H1 (cell line): ENCODE results near the gene OTUD3. TPM values are rescaled to one million over a fixed set of nuclear protein-coding genes. Genes with fewer than 3 reads are reported as not detected.
A peak's percentile ranks its signal among the peaks of the same experiment; 100 is the strongest.

Experiments
- CTCF ChIA-PET: fragments of 300-600 bp; sonication (Branson Sonifier 250); formaldehyde crosslinking; loops from one replicate; lab custom pipeline; 2021; ENCODE audit not compliant: partially characterized antibody; lab: Charles Lee
- POLR2A ChIA-PET: fragments of 300-600 bp; sonication (Branson Sonifier 250); formaldehyde crosslinking; loops from one replicate; lab custom pipeline; 2021; ENCODE audit warnings: inconsistent platforms; ENCODE audit not compliant: partially characterized antibody; lab: Charles Lee
- DNase-seq, 2 experiments: peaks; one replicate each; pipeline versions ENCODE4 v3.0.0 to v3.0.0-alpha.2; 2010 to 2022; ENCODE audit warnings: low spot score in 2 of 2, low read depth in 1 of 2, mixed read lengths in 1 of 2
- FAIRE-seq: peaks from 2 replicates; lab custom pipeline; 2011; peaks lifted over from hg19 to GRCh38; lab: Jason Lieb, UNC
- H2AFZ ChIP-seq: 2 replicates; pipeline ENCODE4 v1.8.1; 2012; ENCODE audit warnings: low read length, inconsistent platforms
- H2AK5ac ChIP-seq: 2 replicates; pipeline ENCODE4 v1.6.1; 2013; ENCODE audit warnings: low read depth, low read length
- H2BK120ac ChIP-seq: replicated peaks from 2 replicates; pipeline ENCODE3; 2013; ENCODE audit warnings: low read depth, low read length, inconsistent platforms
- H2BK12ac ChIP-seq: 2 replicates; pipeline ENCODE4 v1.6.1; 2013; ENCODE audit warnings: low read depth, low read length
- H2BK15ac ChIP-seq: 2 replicates; pipeline ENCODE4 v1.6.1; 2013; ENCODE audit warnings: low read length
- H2BK20ac ChIP-seq: 2 replicates; pipeline ENCODE4 v1.6.1; 2013; ENCODE audit warnings: low read length
- H2BK5ac ChIP-seq: 2 replicates; pipeline ENCODE4 v1.6.1; 2013; ENCODE audit warnings: low read depth, low read length
- H3K14ac ChIP-seq: 2 replicates; pipeline ENCODE4 v1.6.1; 2013; ENCODE audit warnings: inconsistent platforms; ENCODE audit not compliant: insufficient read length
- H3K18ac ChIP-seq: 2 replicates; pipeline ENCODE4 v1.6.1; 2013; ENCODE audit warnings: low read length; ENCODE audit errors: extremely low read depth
- H3K23ac ChIP-seq: 2 replicates; pipeline ENCODE4 v1.6.1; 2013; ENCODE audit warnings: inconsistent platforms; ENCODE audit not compliant: insufficient read length
- H3K23me2 ChIP-seq: 2 replicates; pipeline ENCODE4 v1.6.1; 2013; ENCODE audit warnings: low read depth, low read length
- H3K27ac ChIP-seq: 2 replicates; pipeline ENCODE4 v1.6.1; 2011; ENCODE audit warnings: low read depth, low read length, inconsistent platforms
- H3K27me3 ChIP-seq, 4 experiments: replicated peaks in 1 of 4; 1 replicate in 1 of 4; 2 replicates in 3 of 4; pipeline versions ENCODE4 v1.6.1 to v1.8.1; 2011 to 2013; ENCODE audit warnings: low read length in 3 of 4, mild to moderate bottlenecking in 3 of 4, inconsistent platforms in 2 of 4, mixed read lengths in 2 of 4, moderate library complexity in 1 of 4; ENCODE audit not compliant: control insufficient read depth in 3 of 4, insufficient read depth in 3 of 4; ENCODE audit errors: extremely low read depth in 1 of 4
- H3K36me3 ChIP-seq, 4 experiments: 2 replicates each; pipeline versions ENCODE4 v1.6.1 to v1.8.1; 2011 to 2013; ENCODE audit warnings: mild to moderate bottlenecking in 4 of 4, low read length in 3 of 4, moderate library complexity in 2 of 4, control low read depth in 1 of 4, inconsistent platforms in 1 of 4; ENCODE audit not compliant: insufficient read depth in 4 of 4, control insufficient read depth in 2 of 4
- H3K4ac ChIP-seq: replicated peaks from 2 replicates; pipeline ENCODE3; 2013; ENCODE audit warnings: low read length, low read depth, mixed read lengths, inconsistent platforms; ENCODE audit not compliant: insufficient read length
- H3K4me1 ChIP-seq, 4 experiments: replicated peaks in 1 of 4; 1 replicate in 1 of 4; 2 replicates in 3 of 4; pipeline versions ENCODE4 v1.6.1 to v1.8.1; 2011 to 2013; ENCODE audit warnings: low read length in 3 of 4, inconsistent platforms in 2 of 4, mixed read lengths in 1 of 4; ENCODE audit not compliant: insufficient read depth in 4 of 4, control insufficient read depth in 3 of 4
- H3K4me2 ChIP-seq, 2 experiments: 2 replicates each; pipeline versions ENCODE4 v1.6.1 to v1.8.1; 2011 to 2013; ENCODE audit warnings: low read depth in 2 of 2, low read length in 2 of 2, control low read depth in 1 of 2, inconsistent platforms in 1 of 2, mild to moderate bottlenecking in 1 of 2; ENCODE audit not compliant: insufficient read depth in 1 of 2
- H3K4me3 ChIP-seq, 4 experiments: fragments of 200-600, 300-600 bp in 1 of 4; sonication (generic), shearing (Covaris generic), sonication (Bioruptor Twin) in 1 of 4; 2 replicates each; pipeline versions ENCODE4 v1.5.1 to v1.8.1; 2011 to 2016; ENCODE audit warnings: low read length in 4 of 4, low read depth in 3 of 4, control low read depth in 2 of 4, inconsistent platforms in 2 of 4, mild to moderate bottlenecking in 2 of 4, mixed read lengths in 1 of 4, moderate library complexity in 1 of 4; ENCODE audit not compliant: insufficient read depth in 2 of 4; ENCODE audit errors: extremely low read depth in 1 of 4
- H3K56ac ChIP-seq: replicated peaks from 2 replicates; pipeline ENCODE3; 2013; ENCODE audit warnings: low read depth, mild to moderate bottlenecking, mixed read lengths, low read length, inconsistent platforms; ENCODE audit not compliant: insufficient read length
- H3K79me1 ChIP-seq: 2 replicates; pipeline ENCODE4 v1.6.1; 2013; ENCODE audit warnings: low read depth, low read length, control low read depth
- H3K79me2 ChIP-seq, 2 experiments: 2 replicates each; pipeline versions ENCODE4 v1.6.1 to v1.8.1; 2012 to 2013; ENCODE audit warnings: low read length in 2 of 2, mild to moderate bottlenecking in 2 of 2, inconsistent platforms in 1 of 2; ENCODE audit not compliant: insufficient read depth in 2 of 2, control insufficient read depth in 1 of 2
- H3K9ac ChIP-seq, 4 experiments: replicated peaks in 1 of 4; 1 replicate in 1 of 4; 2 replicates in 3 of 4; pipeline versions ENCODE4 v1.6.1 to v1.8.1; 2011 to 2013; ENCODE audit warnings: low read depth in 3 of 4, low read length in 3 of 4, control low read depth in 2 of 4, mild to moderate bottlenecking in 2 of 4, moderate library complexity in 2 of 4, inconsistent platforms in 1 of 4; ENCODE audit errors: extremely low read depth in 1 of 4
- H3K9me3 ChIP-seq, 2 experiments: 2 replicates each; pipeline versions ENCODE4 v1.6.1 to v1.8.1; 2012 to 2013; ENCODE audit warnings: mild to moderate bottlenecking in 2 of 2, moderate library complexity in 2 of 2, control low read depth in 1 of 2, inconsistent platforms in 1 of 2, low read depth in 1 of 2, low read length in 1 of 2, mixed read lengths in 1 of 2; ENCODE audit not compliant: insufficient read depth in 2 of 2
- H4K20me1 ChIP-seq, 2 experiments: replicated peaks in 1 of 2; 2 replicates each; pipeline versions ENCODE3 to v1.8.1; 2011 to 2013; ENCODE audit warnings: inconsistent platforms in 2 of 2, low read length in 2 of 2, mild to moderate bottlenecking in 1 of 2; ENCODE audit not compliant: insufficient read depth in 2 of 2, control insufficient read depth in 1 of 2
- H4K5ac ChIP-seq: 2 replicates; pipeline ENCODE4 v1.6.1; 2013; ENCODE audit warnings: low read length, low read depth, mixed read lengths, inconsistent platforms; ENCODE audit not compliant: insufficient read length
- H4K8ac ChIP-seq: 2 replicates; pipeline ENCODE4 v1.8.0; 2013; ENCODE audit warnings: mild to moderate bottlenecking, moderate library complexity, low read length, inconsistent platforms; ENCODE audit not compliant: insufficient read depth; ENCODE audit errors: extremely low read depth
- H4K91ac ChIP-seq: replicated peaks from 2 replicates; pipeline ENCODE3; 2013; ENCODE audit warnings: low read length, mixed read lengths, inconsistent platforms; ENCODE audit not compliant: insufficient read length
- ATF3 ChIP-seq: IDR thresholded peaks from 2 replicates; pipeline ENCODE4 v1.6.1; 2011; ENCODE audit warnings: low read depth, mild to moderate bottlenecking, low read length; ENCODE audit not compliant: insufficient read depth
- BCL11A ChIP-seq, 2 experiments: IDR thresholded peaks; one replicate each; pipeline ENCODE4 v1.6.1; 2011; ENCODE audit warnings: low read depth in 2 of 2, low read length in 2 of 2, mild to moderate bottlenecking in 2 of 2
- CBX8 ChIP-seq: fragments of 300-800, 300-1000 bp; sonication (generic); IDR thresholded peaks from 2 replicates; pipeline ENCODE4 v1.7.1; 2016; ENCODE audit warnings: low read depth, low read length, borderline replicate concordance
- HDAC2 ChIP-seq, 2 experiments: fragments of 300-600 bp in 1 of 2; sonication (generic) in 1 of 2; IDR thresholded peaks; 2 replicates each; pipeline ENCODE4 v1.6.1; 2011 to 2012; ENCODE audit warnings: low read depth in 2 of 2, low read length in 2 of 2, mild to moderate bottlenecking in 2 of 2, moderate library complexity in 2 of 2, borderline replicate concordance in 1 of 2, inconsistent platforms in 1 of 2
- JUN ChIP-seq: IDR thresholded peaks from 2 replicates; pipeline ENCODE4 v1.6.1; 2011; ENCODE audit warnings: low read depth, mild to moderate bottlenecking, improper control_type of control experiment, low read length
- POLR2A ChIP-seq, 2 experiments: IDR thresholded peaks; 1 replicate in 1 of 2; 2 replicates in 1 of 2; pipeline ENCODE4 v1.6.1; 2011; ENCODE audit warnings: low read depth in 2 of 2, low read length in 2 of 2, mild to moderate bottlenecking in 2 of 2; ENCODE audit errors: control extremely low read depth in 1 of 2
- POU5F1 ChIP-seq: IDR thresholded peaks from 2 replicates; pipeline ENCODE4 v1.6.1; 2011; ENCODE audit warnings: low read depth, mild to moderate bottlenecking, low read length, moderate library complexity
- RNF2 ChIP-seq: fragments of 200-900, 300-1000 bp; sonication (generic); IDR thresholded peaks from 2 replicates; pipeline ENCODE4 v1.7.1; 2016; ENCODE audit warnings: borderline replicate concordance, low read depth, mild to moderate bottlenecking, antibody characterized with exemption, low read length; ENCODE audit not compliant: poor library complexity, severe bottlenecking; ENCODE audit errors: missing control alignments
- SIN3A ChIP-seq, 2 experiments: IDR thresholded peaks in 1 of 2; conservative IDR thresholded peaks in 1 of 2; 2 replicates each; pipeline ENCODE4 v1.6.1; 2011 to 2012; ENCODE audit warnings: low read length in 2 of 2, improper control_type of control experiment in 1 of 2, low read depth in 1 of 2, mild to moderate bottlenecking in 1 of 2
- SP4 ChIP-seq: IDR thresholded peaks from 2 replicates; pipeline ENCODE4 v1.6.1; 2012; ENCODE audit warnings: low read length, inconsistent platforms
- TBP ChIP-seq: IDR thresholded peaks from 2 replicates; pipeline ENCODE4 v1.6.1; 2011; ENCODE audit warnings: low read depth, low read length, improper control_type of control experiment
- WGBS, 2 experiments: shearing (Covaris generic) in 1 of 2; methylation state at CpG; one replicate each; pipeline versions ENCODE4 v1.1.6 to v1.1.7; 2013 to 2015; ENCODE audit warnings: low lambda C conversion rate in 2 of 2, mixed read lengths in 2 of 2, inconsistent platforms in 1 of 2, low coverage in 1 of 2, missing lambda C conversion rate in 1 of 2; ENCODE audit not compliant: insufficient replicate concordance in 2 of 2, insufficient coverage in 1 of 2, insufficient read length in 1 of 2; ENCODE audit errors: extremely low coverage in 1 of 2, missing lambda C conversion rate in 1 of 2; 5-methylcytosine and 5-hydroxymethylcytosine counted together
- polyA plus RNA-seq, 7 experiments: library from polyadenylated mRNA; depleted of rRNA in 3 of 7; stranded (reverse) in 5 of 7; unstranded in 2 of 7; fragments of >200 nt in 5 of 7; fragments of 200-250 nt in 2 of 7; gene quantifications; 1 replicate in 5 of 7; 2 replicates in 1 of 7; 4 replicates in 1 of 7; pipeline versions ENCODE4 v1.2.1 to v1.2.3, GENCODE V29; 2011 to 2013; ENCODE audit warnings: missing spikeins in 2 of 7, mixed read lengths in 2 of 7
- total RNA-seq: library from RNA; stranded (reverse); fragmentation: NEBNext Ultra II Directional; extraction: Animal tissue kit (Norgen Biotek cat#: 25700); gene quantifications from 2 replicates; pipeline ENCODE4 v1.2.1, GENCODE V29; 2021

Gene OTUD3
- total and polyA plus RNA-seq, 2 of the 8 experiments (the other 6 are each of a cell fraction or from before 2014, with no cell fraction given): 6.3 to 11.9 TPM

DNA sequence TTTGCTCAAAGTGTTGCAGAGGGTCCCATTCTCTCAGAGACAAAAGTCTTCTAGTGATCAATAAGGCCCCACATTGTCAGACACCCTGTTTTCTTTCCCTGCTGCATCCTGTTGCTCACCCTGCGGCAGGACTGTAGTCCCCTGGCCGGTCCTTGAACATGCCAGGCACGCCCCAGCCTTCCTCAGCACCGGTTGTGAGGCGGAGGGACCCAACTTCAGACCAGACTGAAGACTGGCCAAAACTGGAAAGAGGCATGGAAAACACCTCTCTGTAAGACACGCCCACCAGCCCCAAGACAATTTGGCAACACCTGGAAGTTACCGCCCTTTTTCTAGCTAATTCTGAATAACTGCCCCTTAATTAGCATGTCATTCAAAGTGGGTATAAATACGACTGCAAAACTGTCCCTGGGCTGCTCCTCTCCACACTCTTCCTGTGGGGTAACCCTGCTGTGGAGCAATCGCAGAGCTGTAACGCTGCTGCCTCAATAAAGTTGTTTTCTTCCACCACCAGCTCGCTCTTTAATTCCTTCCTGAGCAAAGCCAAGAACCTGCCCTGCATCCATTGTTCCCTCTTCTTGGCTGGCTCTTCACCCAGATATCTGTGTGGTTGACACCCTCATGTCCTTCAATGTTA lies 73.5 kb downstream of the OTUD3 start:
- Histone ChIP-seq H2BK120ac (no peak overlapping the region), H4K8ac (no peak overlapping the region), H2BK5ac (no peak overlapping the region), H3K4ac (no peak overlapping the region), H3K79me1 (no peaks in the 10 kb centered on the region), H3K9me3 (peaks cover 4 to 6% of the 10 kb centered on the region in 2 experiments; a peak in 2 of 4 replicates), H2BK20ac (no peak overlapping the region), H3K18ac (no peak overlapping the region), H3K56ac (no peak overlapping the region), H3K36me3 (no peaks in the 10 kb centered on the region), H3K23me2 (no peaks in the 10 kb centered on the region), H3K79me2 (no peaks in the 10 kb centered on the region), H4K5ac (no peak overlapping the region), H2BK12ac (no peak overlapping the region), H2BK15ac (0 out of 2 replicates have a peak overlapping the region, but pooled peaks have one; percentile 21), H3K27me3 (no peaks in the 10 kb centered on the region; a peak in 1 of 7 replicates), H2AK5ac (no peak overlapping the region), H3K4me1 (peaks cover 0 to 3% (median 0%) of the 10 kb centered on the region in 4 experiments; a peak in 3 of 7 replicates), H4K20me1 (no peaks in the 10 kb centered on the region), H3K27ac (no peak overlapping the region), H3K4me3 (no peak overlapping the region), H3K23ac (no peak overlapping the region), H3K9ac (no peak overlapping the region), H3K14ac (no peak overlapping the region), H4K91ac (no peak overlapping the region), H2AFZ (peak overlapping the region; percentile 1; the same call in 1 of the 2 replicates), H3K4me2 (no peak overlapping the region)
- TF ChIP-seq POLR2A (IDR thresholded peaks at IDR 0.05; ENCODE audit: control extremely low read depth in 1 of 2, low read depth in 2 of 2, low read length in 2 of 2): no peak
- TF ChIP-seq BCL11A (IDR thresholded peaks at IDR 0.05; ENCODE audit: low read depth in 2 of 2, low read length in 2 of 2): no peak
- TF ChIP-seq SIN3A (conservative IDR thresholded peaks at IDR 0.05 in 1 of 2, IDR thresholded peaks at IDR 0.05 in 1 of 2; ENCODE audit: low read depth in 1 of 2, low read length in 2 of 2): no peak
- TF ChIP-seq JUN: no peak
- TF ChIP-seq TBP: no peak
- TF ChIP-seq SP4: no peak
- no peak for TF ChIP-seq POU5F1
- TF ChIP-seq HDAC2 (IDR thresholded peaks at IDR 0.05; ENCODE audit: borderline replicate concordance in 1 of 2, low read depth in 2 of 2, low read length in 2 of 2): no peak
- TF ChIP-seq ATF3: no peak
- TF ChIP-seq CBX8: no peak
- no peak for TF ChIP-seq RNF2
- CTCF ChIA-PET: interaction anchor here (1.6 kb wide), 1 partner anchor 197 kb away, joined by 3 read pairs; no protein-coding TSS in a partner anchor
- POLR2A ChIA-PET: no interaction called here
- FAIRE-seq (no peak), DNase-seq (no peak)
- WGBS, 2 experiments: 84% methylated on average over 11 of the region's 11 CpGs; no CpG with 5 or more reads in 1 of the 2 experiments
